ENCODE results near the gene DNMT3A.

The DNMT3A gene

GRCh38 chr2:25314514-25315315 is 27.0 kb downstream of the DNMT3A start:
- DNase-seq = peak; percentile 91
- H3K36me3 Mint-ChIP-seq (ENCODE audit: low read depth) = peaks cover 28% of the 10 kb centered on the region
- no peaks in the 10 kb centered on the region for H3K9me3 Mint-ChIP-seq
- no peaks in the 10 kb centered on the region for H3K27me3 Mint-ChIP-seq
- peak; percentile 86 for ATAC-seq
- H3K4me1 Mint-ChIP-seq = peaks cover 69% of the 10 kb centered on the region
- peak overlapping the region; percentile 96 for H3K27ac Mint-ChIP-seq
- peak overlapping the region; percentile 84 for H3K4me3 Mint-ChIP-seq

- H3K4me1 Mint-ChIP-seq = peaks cover 72% of the 10 kb centered on the region
- H3K4me3 Mint-ChIP-seq = peak overlapping the region; percentile 84
- H3K9me3 Mint-ChIP-seq = no peaks in the 10 kb centered on the region
- no peaks in the 10 kb centered on the region for H3K27me3 Mint-ChIP-seq
- DNase-seq (no peak), ATAC-seq (peak; percentile 73)
- H3K36me3 Mint-ChIP-seq (ENCODE audit: low read depth) = peaks cover 31% of the 10 kb centered on the region
- peak overlapping the region; percentile 96 for H3K27ac Mint-ChIP-seq
Observed at GRCh38 chr2:25313711-25314513, 27.8 kb downstream of the DNMT3A start.

GRCh38 chr2:25312958-25313710 is 28.6 kb downstream of the DNMT3A start:
- Mint-ChIP-seq H3K4me3 (peak overlapping the region; percentile 84), H3K9me3 (no peaks in the 10 kb centered on the region), H3K27me3 (no peaks in the 10 kb centered on the region), H3K4me1 (peaks cover 76% of the 10 kb centered on the region), H3K36me3 (ENCODE audit: low read depth) (peaks cover 35% of the 10 kb centered on the region), H3K27ac (peak overlapping the region; percentile 96)
- DNase-seq (peak; percentile 50), ATAC-seq (peak; percentile 3)

- peak overlapping the region; percentile 96 for H3K27ac Mint-ChIP-seq
- no peaks in the 10 kb centered on the region for H3K27me3 Mint-ChIP-seq
- peak overlapping the region; percentile 84 for H3K4me3 Mint-ChIP-seq
- H3K36me3 Mint-ChIP-seq (ENCODE audit: low read depth) = peaks cover 34% of the 10 kb centered on the region
- peaks cover 81% of the 10 kb centered on the region for H3K4me1 Mint-ChIP-seq
- ATAC-seq = no peak
- no peaks in the 10 kb centered on the region for H3K9me3 Mint-ChIP-seq
- no peak for DNase-seq
Observed at GRCh38 chr2:25311865-25312575, 29.7 kb downstream of the DNMT3A start.

GRCh38 chr2:25310965-25311864 is 30.5 kb downstream of the DNMT3A start:
- Mint-ChIP-seq H3K4me1 (peaks cover 81% of the 10 kb centered on the region), H3K27me3 (no peaks in the 10 kb centered on the region), H3K4me3 (peak overlapping the region; percentile 84), H3K27ac (peak overlapping the region; percentile 56), H3K36me3 (ENCODE audit: low read depth) (peaks cover 38% of the 10 kb centered on the region), H3K9me3 (no peaks in the 10 kb centered on the region)
- DNase-seq (no peak), ATAC-seq (no peak)

- Mint-ChIP-seq H3K4me3 (no peak overlapping the region), H3K27me3 (no peaks in the 10 kb centered on the region), H3K27ac (peak overlapping the region; percentile 31), H3K4me1 (peaks cover 81% of the 10 kb centered on the region), H3K36me3 (ENCODE audit: low read depth) (peaks cover 43% of the 10 kb centered on the region), H3K9me3 (no peaks in the 10 kb centered on the region)
- DNase-seq (no peak), ATAC-seq (no peak)
Observed at GRCh38 chr2:25310709-25310964, 31.1 kb downstream of the DNMT3A start.

GRCh38 chr2:25309402-25309801 is 32.3 kb downstream of the DNMT3A start:
- DNase-seq = peak; percentile 79
- H3K27me3 Mint-ChIP-seq = no peaks in the 10 kb centered on the region
- peak overlapping the region; percentile 64 for H3K27ac Mint-ChIP-seq
- H3K4me1 Mint-ChIP-seq = peaks cover 83% of the 10 kb centered on the region
- no peaks in the 10 kb centered on the region for H3K9me3 Mint-ChIP-seq
- H3K36me3 Mint-ChIP-seq (ENCODE audit: low read depth) = peaks cover 52% of the 10 kb centered on the region
- ATAC-seq = no peak
- H3K4me3 Mint-ChIP-seq = peak overlapping the region; percentile 24

GRCh38 chr2:25308599-25308998 is 33.1 kb downstream of the DNMT3A start:
- no peak for ATAC-seq

GRCh38 chr2:25307949-25308557 is 33.7 kb downstream of the DNMT3A start:
- ATAC-seq (no peak), DNase-seq (no peak)
- Mint-ChIP-seq H3K4me1 (peaks cover 90% of the 10 kb centered on the region), H3K36me3 (ENCODE audit: low read depth) (peaks cover 55% of the 10 kb centered on the region), H3K4me3 (no peak overlapping the region), H3K9me3 (no peaks in the 10 kb centered on the region), H3K27me3 (no peaks in the 10 kb centered on the region), H3K27ac (peak overlapping the region; percentile 12)

More at GRCh38 chr2:25308599-25308998, 33.1 kb downstream of the DNMT3A start:
- Mint-ChIP-seq H3K4me3 (no peak overlapping the region), H3K9me3 (no peaks in the 10 kb centered on the region), H3K4me1 (peaks cover 86% of the 10 kb centered on the region), H3K27me3 (no peaks in the 10 kb centered on the region), H3K27ac (peak overlapping the region; percentile 12), H3K36me3 (ENCODE audit: low read depth) (peaks cover 58% of the 10 kb centered on the region)
- no peak for DNase-seq

- Mint-ChIP-seq H3K27ac (no peak overlapping the region), H3K36me3 (ENCODE audit: low read depth) (peaks cover 57% of the 10 kb centered on the region)
Observed at GRCh38 chr2:25306777-25307368, 34.9 kb downstream of the DNMT3A start.

GRCh38 chr2:25305775-25306174 is 36.0 kb downstream of the DNMT3A start:
- no peak for ATAC-seq
- Mint-ChIP-seq H3K9me3 (no peaks in the 10 kb centered on the region), H3K27ac (no peak overlapping the region), H3K4me3 (no peak overlapping the region), H3K27me3 (no peaks in the 10 kb centered on the region), H3K36me3 (ENCODE audit: low read depth) (peaks cover 60% of the 10 kb centered on the region), H3K4me1 (peaks cover 95% of the 10 kb centered on the region)
- DNase-seq = no peak

More at GRCh38 chr2:25306777-25307368, 34.9 kb downstream of the DNMT3A start:
- no peak overlapping the region for H3K4me3 Mint-ChIP-seq
- H3K27me3 Mint-ChIP-seq = no peaks in the 10 kb centered on the region
- DNase-seq = no peak
- no peaks in the 10 kb centered on the region for H3K9me3 Mint-ChIP-seq
- peaks cover 93% of the 10 kb centered on the region for H3K4me1 Mint-ChIP-seq
- no peak for ATAC-seq

- Mint-ChIP-seq H3K27me3 (no peaks in the 10 kb centered on the region), H3K27ac (no peak overlapping the region), H3K4me1 (peaks cover 93% of the 10 kb centered on the region), H3K4me3 (no peak overlapping the region), H3K36me3 (ENCODE audit: low read depth) (peaks cover 62% of the 10 kb centered on the region), H3K9me3 (no peaks in the 10 kb centered on the region)
- ATAC-seq (no peak), DNase-seq (no peak)
Observed at GRCh38 chr2:25304826-25305596, 36.7 kb downstream of the DNMT3A start.
